GM19455 (cell line): Measurements from ENCODE around the gene DES.
"Not testable (repeated sequence)": the region's sequence is repeated elsewhere in the genome, so short reads cannot be mapped to it uniquely, and the experiment has no call there.

Experiments
- ATAC-seq: cut with Tn5 transposase; IDR thresholded peaks from one replicate; pipeline ENCODE4 v1.9.1; 2021; ENCODE audit not compliant: unreplicated experiment

The DES gene

DNA sequence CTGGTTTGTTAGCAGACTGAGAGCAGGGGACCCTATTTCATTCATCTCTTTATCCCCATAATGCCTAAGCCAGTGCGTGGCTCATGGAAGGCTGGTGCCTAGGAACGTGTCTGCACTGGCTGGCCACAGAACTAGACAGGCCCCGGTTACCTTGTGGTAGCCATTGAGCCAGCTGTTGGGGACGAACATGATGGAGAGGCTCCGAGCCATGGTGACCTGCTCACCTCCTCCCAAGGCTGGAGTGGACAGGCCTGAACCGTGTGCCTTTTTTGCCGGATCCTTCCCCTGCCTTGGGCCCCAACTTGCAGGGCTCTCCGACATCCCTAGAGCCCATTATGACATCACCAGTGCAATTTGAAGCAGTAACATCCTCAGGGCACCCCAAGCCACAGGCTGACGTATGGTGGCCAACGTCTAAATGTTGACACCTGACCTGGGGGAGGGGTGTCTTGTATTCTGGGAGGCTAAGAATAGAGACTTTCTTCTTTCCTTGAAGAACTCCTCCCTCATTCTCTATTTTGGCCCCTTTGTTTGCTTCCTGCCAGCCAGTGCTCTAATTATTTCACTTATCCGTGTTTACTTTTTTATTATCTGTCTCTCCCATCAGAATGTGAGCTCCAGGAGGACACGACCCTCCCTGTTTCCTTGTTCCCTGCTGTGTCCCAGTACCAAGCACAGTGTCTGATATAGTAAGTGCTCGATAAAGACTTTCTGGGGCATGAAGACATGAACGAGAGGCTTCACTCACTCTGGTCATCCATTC lies 18.3 kb upstream of the DES start:
- no peak for ATAC-seq

DNA sequence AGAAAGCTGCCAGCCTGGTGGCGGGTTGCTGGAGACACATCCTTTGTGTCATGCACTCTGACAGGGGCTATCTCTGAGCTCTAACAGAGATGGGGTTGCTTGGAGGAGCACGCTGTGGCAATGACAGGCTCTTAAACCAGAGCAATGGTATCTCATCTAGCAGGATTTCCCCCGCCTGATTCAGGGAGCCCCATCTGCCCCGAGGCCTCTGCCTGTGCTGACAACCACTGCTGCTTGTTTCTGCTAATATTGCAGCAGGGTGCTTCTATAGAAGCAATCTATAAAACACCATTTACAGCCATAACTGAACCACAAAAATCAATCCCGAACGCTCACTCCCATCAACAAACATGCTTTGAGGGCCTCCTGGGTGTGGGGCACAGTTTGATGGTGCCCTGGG lies 17.6 kb upstream of the DES start:
- ATAC-seq, result no peak

DNA sequence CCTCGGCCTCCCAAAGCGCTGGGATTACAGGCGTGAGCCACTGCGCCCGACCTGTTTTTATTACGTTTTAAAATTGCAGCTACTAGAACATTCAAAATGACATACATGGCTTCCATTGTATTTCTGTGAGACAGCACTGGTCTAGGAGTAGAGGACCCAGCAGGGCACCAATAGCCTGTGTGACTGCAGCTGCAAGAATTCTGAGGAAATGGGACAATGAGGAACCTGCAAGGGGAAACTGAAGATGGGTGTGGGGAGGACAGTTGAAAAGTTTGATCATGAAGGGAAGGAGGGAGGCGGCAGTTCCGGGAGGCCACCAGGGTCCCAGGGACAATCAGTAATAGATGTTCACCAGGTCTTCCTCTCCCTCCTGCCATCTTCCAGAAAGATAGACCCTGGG lies 16.6 kb upstream of the DES start:
- no peak for ATAC-seq

DNA sequence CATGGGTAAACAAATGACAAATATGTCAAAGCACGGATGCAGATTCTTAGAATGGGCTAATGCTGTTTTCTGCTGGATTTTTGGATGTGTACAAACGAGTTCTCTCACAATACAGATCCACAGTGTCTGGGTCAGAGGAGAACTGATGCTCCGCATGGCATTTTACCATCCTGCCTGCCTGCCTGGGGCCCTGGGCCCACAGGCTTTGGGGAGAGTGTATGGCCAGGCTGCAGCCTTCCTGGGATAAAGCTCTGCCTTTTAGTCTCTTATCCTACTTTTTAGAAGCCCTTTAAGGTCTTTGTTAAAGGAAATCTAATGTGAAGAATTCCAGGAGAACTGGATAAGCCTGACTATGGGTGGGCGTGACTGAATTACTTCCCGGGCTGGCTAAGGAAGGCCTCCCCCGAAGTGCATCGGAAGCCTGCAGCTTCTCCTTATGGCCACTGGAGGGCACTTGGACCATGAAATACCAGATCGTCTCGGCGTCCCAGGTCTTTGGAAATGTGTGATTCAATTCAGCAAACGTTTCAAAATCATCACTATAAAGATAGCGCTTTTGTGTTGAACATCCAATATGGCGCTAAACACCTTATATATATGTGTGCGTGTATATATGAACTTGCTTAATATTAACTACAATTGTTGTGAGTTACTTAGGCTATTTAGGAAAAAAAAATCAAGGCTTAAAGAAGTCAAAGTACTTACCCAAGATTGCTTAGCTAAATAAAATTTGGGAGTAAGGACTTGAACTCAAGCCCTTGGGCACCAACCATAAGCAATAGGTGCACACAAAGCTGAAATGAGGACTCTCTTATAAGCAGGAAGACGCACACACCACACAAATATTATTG lies 15.3 kb upstream of the DES start:
- ATAC-seq, result peak; percentile 81

DNA sequence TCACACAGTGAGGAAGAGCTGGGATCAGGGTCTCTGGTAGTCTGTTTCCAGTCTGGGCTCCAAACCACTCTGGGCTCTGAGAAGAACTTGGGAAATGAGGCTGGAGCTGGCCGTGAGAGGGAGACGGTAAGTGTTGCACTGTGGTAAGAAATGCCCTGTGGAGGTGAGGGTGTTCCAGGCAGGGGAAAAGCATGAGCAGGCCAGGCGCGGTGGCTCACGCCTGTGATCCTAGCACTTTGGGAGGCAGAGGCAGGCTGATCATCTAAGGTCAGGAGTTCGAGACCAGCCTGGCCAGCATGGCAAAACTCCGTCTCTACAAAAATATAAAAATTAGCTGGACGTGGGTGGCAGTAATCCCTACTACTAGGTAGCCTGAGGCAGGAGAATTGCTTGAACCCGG lies 14.3 kb upstream of the DES start:
- no peak for ATAC-seq

DNA sequence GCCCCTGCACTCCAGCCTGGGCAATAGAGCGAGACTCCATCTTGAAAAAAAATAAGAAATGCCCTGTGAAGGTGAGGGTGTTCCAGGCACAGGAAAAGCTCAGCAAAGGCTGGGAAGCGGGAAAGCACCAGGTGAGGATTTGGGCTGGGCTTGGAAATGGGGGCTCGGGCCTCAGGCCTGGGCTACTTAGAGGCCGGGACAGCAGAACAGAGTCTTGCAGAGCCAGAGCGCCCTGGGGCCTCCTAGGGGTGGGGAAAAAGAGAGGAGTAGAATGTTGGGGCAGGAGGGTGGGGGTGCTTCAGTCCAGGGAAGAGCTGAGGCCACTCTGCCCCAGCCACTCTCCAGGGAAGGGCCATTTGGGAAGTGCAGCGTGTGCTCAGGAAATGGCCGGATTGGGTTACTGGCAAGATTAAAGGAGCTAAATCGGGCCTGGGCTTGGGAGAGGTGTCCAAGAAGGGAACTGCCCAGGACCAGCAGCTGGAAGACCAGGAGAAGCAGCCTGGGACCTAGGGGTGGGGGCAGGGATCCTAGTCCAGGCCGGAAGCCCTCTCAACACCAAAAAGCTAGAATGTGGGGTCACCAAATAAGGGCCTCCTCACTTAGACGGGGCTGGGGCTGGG lies 13.8 kb upstream of the DES start:
- ATAC-seq, result no peak

DNA sequence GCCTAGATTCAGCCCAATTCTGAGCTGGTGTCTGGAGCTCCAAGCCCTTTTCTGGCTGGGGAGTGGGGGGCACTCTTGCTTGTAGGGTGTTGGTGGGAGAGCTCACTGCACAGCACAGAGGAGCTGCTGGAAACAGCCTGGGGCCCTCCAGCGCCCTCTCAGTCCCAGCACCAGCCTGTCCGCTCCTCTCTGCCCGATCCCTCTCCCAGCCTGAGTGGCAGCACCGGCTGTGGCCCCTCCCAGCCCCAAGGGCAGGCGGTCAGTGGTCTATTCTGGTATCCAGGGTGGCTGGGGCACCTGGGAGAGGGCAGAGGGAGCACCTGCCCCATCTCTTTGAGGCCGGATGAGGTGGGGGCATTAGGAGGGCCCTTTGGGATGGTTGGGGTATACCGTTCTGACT lies 13.2 kb upstream of the DES start:
- ATAC-seq, result no peak

DNA sequence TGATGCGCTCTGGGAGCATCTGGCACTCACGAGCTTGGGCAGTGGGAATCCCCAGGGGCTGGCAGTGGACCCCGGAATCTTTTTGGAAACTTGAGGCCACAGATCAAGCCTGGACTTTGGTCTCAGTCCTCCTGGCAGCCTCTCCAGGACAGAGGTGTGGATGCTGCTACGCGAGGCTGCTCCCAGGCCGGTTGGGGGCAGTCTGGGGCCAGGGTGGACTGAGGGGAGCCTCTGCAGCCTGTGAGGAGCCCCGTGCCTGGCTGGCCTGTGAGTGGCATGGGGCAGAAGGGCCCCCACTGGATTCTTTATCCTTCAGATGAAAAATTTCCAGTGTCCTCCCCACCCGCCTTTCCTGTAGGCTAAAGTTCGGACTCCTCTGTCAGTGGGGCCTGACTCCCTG lies 12.7 kb upstream of the DES start:
- no peak for ATAC-seq

DNA sequence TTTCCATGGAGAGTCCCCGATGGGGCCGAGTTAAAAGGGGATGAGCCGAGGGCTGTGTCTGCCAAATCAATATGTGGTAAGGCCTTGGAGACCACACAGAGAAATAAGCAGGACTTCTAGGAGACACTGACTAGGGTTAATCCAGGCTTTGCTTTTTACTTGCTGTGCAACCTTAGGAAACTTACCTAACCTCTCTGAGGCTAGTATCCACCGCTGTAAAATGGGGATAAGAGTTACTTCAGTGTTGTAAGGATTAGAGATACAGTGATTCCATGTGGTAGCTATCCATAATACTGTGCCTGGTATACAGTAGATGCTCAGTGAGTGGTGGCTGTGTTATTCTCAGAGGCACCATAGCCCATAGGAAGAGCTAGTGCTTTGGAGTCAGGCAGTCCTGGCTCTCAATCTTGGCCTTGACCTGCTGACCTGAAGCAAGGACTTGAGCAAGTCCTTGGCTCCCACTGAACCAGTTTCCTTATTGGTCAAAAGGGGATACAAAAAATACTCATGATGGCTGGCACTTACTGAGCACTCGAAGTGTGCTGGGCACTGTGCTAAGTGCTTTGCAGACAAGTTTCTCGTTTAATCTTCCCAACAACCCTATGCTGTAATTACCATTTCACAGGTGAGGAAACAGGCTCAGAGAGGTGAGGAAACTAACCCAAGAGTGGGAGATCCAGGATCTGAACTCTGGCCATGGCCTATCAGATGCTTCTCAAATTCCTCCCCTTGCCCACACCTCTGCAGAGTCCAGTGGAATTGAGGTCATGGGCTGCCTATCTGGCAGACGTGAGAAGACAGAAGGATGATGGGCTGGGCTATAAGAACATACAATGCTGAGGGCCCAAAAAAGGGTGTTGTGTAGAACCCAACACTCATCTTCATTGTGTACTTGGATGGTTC lies 12.0 kb upstream of the DES start:
- ATAC-seq, result no peak

DNA sequence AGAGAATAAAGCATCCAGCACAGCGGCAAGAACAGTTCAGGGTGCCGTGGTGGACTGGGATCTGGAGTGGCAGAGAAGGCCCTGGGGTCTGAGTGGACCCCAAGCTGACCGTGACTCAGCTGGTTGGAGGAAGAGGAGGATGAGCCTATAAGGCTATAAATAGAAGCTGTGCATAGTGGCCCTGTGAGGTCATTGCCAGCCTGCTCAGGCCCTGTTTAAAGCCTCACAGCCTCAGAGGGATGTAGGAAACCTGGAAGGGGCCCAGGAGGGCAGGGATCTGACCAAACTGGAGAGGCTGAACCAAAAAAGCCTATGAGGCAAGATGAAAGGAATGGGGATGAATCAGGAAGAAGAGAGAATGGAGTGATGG lies 11.3 kb upstream of the DES start:
- no peak for ATAC-seq

DNA sequence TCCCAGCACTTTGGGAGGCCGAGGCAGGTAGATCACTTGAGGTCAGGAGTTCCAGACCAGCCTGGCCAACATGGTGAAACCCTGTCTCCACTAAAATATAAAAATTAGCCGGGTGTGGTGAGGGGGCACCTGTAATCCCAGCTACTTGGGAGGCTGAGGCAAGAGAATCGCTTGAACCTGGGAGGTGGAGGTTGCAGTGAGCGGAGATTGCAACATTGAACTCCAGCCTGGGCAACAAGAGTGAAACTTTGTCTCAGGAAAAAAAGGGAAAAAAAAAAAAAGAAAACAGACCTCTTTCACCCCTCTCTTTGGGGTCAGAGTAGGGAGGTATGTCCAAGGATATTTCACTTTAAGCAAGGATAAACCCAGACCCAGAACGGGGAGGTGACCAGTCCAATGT lies 10.8 kb upstream of the DES start:
- not testable (repeated sequence) for ATAC-seq

DNA sequence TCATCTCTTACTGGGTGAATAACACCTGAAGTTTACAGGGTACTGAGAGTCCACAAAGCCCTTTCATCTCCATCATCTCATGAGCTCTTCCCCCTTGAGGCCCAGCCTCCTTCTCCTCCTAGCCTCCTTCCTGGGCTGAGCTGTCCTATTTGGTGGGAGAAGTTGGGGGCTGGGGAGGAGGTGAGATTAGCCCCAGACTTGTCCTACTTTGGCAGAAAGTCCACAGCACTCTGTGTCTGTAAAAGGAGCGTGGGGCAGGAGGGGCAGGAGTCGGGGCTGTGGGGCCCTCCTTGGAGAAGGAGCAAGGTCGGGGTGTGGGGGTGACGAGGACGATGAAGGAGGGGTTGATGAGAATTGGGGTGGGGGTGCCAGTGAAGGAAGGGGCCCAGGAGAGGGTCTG lies 10.0 kb upstream of the DES start:
- no peak for ATAC-seq

DNA sequence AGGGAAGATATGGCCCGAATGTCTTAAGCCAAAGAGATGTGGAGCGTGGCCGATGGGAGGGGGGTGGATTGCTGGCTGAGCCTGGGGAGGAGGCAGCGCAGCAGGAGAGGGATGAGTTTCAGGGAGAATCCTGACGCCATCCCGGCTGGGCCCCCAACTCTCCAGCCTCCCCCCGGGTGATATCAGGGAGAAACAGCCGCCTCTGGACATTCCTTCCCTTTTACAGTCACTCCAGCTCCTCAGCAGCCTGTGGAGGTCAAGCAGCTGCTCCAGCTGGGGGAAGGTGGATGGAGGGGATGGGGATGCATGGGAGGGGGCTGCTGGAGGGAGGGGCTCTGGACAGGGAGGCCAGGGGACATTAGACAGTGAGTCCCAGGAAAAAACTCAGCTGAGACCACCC lies 9.5 kb upstream of the DES start:
- no peak for ATAC-seq

DNA sequence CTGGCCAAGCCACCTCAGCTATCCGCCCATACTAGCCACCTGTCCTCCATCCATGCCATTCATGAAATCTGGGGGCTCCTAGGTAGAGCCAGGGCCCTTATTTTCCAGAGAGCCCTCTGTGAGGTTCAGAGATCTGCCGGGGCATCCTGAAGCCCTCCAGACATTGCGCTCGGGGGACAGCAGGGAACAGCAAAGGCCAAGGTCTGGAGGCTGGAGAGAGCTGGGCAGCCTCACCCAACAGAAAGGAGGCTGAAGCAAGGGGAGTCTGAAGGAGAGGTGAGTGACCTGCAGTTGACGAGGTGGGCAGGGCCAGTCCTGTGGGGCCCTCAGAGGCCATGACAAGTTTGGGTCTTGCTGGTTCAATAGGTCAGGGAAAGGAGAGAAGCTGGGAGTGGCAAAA lies 8.6 kb upstream of the DES start:
- ATAC-seq, result no peak

DNA sequence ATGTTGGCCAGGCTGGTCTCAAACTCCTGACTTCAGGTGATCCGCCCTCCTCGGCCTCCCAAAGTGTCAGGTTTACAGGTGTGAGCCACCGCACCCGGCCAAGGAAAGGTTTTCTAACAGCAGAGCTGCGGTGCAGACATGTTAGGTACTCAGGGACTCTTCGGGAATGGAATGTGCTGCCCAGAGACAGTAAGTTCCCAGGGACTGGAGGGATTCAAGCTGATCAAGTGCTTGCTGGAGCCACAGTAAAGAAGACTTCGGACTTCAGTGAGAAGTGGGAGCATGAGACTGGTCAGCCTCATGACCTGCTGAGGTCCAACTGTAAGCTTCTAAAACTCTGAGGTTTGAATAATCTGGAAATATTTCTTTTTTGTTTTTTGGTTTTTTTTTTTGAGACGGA lies 7.8 kb upstream of the DES start:
- no peak for ATAC-seq

DNA sequence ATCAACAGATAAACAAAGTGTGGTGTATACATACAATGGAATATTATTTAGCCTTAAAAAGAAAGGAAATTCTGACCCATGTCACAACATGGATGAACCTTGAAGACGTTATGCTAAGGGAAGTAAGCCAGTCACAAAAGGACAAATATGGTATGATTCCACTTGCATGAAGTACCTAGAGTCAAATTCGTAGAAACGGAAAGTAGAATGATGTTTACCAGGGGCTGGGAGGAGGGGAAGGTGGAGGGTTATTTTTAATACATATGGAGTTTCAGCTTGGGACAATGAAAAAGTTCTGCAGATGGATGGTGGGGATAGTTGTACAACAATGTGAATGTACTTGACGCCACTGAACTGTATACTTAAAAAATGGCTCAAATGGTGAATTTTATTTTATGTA lies 3.3 kb upstream of the DES start:
- ATAC-seq, result no peak

DNA sequence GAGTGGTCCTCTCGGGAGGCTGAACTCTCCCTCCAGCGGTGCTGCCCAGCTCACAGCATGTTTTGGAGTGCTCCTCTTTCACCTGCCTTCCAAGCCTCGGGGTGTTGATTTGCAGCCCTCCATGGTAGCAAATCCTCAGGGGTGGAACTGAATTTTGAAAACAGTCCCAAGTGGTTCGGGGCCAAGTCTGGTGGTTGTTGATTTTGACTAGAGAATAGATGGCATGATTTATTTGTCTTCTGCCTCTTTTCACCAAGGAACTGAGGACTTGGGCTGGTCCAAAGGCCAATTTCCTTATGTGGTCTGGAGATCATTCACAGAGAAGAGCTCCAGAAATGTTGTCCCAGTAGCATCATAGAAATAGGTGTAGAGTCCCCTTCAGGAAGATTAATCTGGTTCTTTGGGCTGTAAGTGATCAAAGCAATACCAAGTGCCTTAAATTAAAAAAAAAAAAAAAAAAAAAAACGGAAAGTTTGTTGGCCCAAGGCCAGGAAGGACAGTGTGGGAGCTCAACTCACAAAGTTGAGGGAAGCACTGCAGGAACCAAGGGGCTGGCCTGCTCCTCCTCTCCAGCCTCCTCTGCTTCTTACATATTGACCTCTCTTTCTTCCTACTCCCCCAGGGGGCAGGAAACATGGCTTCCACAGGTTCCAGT lies 2.5 kb upstream of the DES start:
- no peak for ATAC-seq

DNA sequence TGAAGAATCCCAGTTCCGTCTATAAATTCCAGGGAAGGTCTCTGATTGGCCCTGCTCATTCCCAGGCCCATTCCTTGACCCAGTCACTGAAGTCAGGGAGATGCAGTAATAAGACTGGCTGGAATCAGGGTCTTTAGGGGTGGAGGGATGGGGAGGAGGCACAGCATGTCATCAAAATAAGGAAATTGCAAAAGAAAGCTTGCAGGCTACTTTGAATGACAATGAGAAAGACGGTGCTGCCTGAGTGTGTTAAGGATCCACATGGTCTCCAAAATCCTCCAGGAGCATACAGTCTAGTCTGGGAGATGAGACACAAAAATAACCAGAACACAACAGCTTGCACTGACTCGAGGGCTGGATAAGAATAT lies 2.0 kb upstream of the DES start:
- ATAC-seq, result no peak

DNA sequence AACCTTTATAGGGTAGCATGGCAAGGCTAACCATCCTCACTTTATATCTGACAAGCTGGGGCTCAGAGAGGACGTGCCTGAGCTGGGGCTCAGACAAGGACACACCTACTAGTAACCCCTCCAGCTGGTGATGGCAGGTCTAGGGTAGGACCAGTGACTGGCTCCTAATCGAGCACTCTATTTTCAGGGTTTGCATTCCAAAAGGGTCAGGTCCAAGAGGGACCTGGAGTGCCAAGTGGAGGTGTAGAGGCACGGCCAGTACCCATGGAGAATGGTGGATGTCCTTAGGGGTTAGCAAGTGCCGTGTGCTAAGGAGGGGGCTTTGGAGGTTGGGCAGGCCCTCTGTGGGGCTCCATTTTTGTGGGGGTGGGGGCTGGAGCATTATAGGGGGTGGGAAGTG lies 1.2 kb upstream of the DES start:
- no peak for ATAC-seq

DNA sequence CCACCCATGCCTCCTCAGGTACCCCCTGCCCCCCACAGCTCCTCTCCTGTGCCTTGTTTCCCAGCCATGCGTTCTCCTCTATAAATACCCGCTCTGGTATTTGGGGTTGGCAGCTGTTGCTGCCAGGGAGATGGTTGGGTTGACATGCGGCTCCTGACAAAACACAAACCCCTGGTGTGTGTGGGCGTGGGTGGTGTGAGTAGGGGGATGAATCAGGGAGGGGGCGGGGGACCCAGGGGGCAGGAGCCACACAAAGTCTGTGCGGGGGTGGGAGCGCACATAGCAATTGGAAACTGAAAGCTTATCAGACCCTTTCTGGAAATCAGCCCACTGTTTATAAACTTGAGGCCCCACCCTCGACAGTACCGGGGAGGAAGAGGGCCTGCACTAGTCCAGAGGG lies 803 bp upstream of the DES start:
- ATAC-seq, result no peak

DNA sequence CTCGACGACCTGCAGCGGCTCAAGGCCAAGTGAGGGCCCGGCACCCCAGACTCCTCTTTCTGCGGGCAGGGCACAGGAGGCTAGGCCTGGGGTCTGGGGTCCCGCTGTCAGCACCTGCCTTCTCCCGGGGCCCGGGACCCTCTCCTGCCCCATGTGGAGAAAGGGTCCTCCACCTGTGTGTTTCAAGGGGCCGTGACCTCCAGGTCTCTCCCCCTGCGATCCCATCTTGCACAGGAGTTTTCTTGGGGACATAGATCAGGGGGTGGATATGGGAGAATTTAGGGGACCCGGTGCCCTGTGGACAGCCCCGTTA lies 791 bp downstream of the DES start:
- ATAC-seq, result no peak
